ENCODE results near the gene PTH.
A peak's percentile ranks its signal among the peaks of the same experiment; 100 is the strongest.

Gene PTH

GRCh38 chr11:13465909-13466371 is 29.9 kb downstream of the PTH start:
- H3K27me3 Mint-ChIP-seq = peaks cover 6% of the 10 kb centered on the region
- H3K27ac Mint-ChIP-seq = no peak overlapping the region
- peak overlapping the region; percentile 18 for H3K4me3 Mint-ChIP-seq

GRCh38 chr11:13463779-13464290 is 32.0 kb downstream of the PTH start:
- H3K27me3 Mint-ChIP-seq = no peaks in the 10 kb centered on the region
- H3K4me3 Mint-ChIP-seq = peak overlapping the region; percentile 99
- H3K27ac Mint-ChIP-seq = peak overlapping the region; percentile 98

More at GRCh38 chr11:13465909-13466371, 29.9 kb downstream of the PTH start:
- H3K36me3 Mint-ChIP-seq = peaks cover 2% of the 10 kb centered on the region
- no peaks in the 10 kb centered on the region for H3K9me3 Mint-ChIP-seq (ENCODE audit: low read depth)
- H3K4me1 Mint-ChIP-seq (ENCODE audit: low read depth) = peaks cover 27% of the 10 kb centered on the region

GRCh38 chr11:13462901-13463778 is 32.7 kb downstream of the PTH start, which contains the start of gene BTBD10:
BTBD10 (minus strand) TSS chr11:13463222; CDS start chr11:13445124, 18,098 bp downstream.
- Mint-ChIP-seq H3K27me3 (no peaks in the 10 kb centered on the region), H3K27ac (peak within 1 kb of the TSS; percentile 98), H3K36me3 (peaks cover 6% of the 10 kb centered on the region), H3K4me1 (ENCODE audit: low read depth) (peaks cover 46% of the 10 kb centered on the region), H3K4me3 (peak within 1 kb of the TSS; percentile 99), H3K9me3 (ENCODE audit: low read depth) (no peaks in the 10 kb centered on the region)

More at GRCh38 chr11:13463779-13464290, 32.0 kb downstream of the PTH start:
- peaks cover 40% of the 10 kb centered on the region for H3K4me1 Mint-ChIP-seq (ENCODE audit: low read depth)
- H3K36me3 Mint-ChIP-seq = peaks cover 6% of the 10 kb centered on the region
- H3K9me3 Mint-ChIP-seq (ENCODE audit: low read depth) = no peaks in the 10 kb centered on the region

GRCh38 chr11:13462311-13462900 is 33.4 kb downstream of the PTH start:
- Mint-ChIP-seq H3K4me1 (ENCODE audit: low read depth) (peaks cover 51% of the 10 kb centered on the region), H3K27me3 (no peaks in the 10 kb centered on the region), H3K27ac (peak overlapping the region; percentile 98), H3K9me3 (ENCODE audit: low read depth) (no peaks in the 10 kb centered on the region), H3K36me3 (peaks cover 6% of the 10 kb centered on the region), H3K4me3 (peak overlapping the region; percentile 99)

- Mint-ChIP-seq H3K27me3 (no peaks in the 10 kb centered on the region), H3K4me3 (peak overlapping the region; percentile 99), H3K9me3 (ENCODE audit: low read depth) (no peaks in the 10 kb centered on the region), H3K4me1 (ENCODE audit: low read depth) (peaks cover 58% of the 10 kb centered on the region), H3K27ac (peak overlapping the region; percentile 22), H3K36me3 (peaks cover 6% of the 10 kb centered on the region)
Observed at GRCh38 chr11:13461291-13461690, 34.5 kb downstream of the PTH start.

- H3K9me3 Mint-ChIP-seq (ENCODE audit: low read depth) = peaks cover 5% of the 10 kb centered on the region
- H3K4me3 Mint-ChIP-seq = peak overlapping the region; percentile 28
Observed at GRCh38 chr11:13450832-13451397, 44.9 kb downstream of the PTH start.

GRCh38 chr11:13449522-13449921 is 46.3 kb downstream of the PTH start:
- peaks cover 13% of the 10 kb centered on the region for H3K36me3 Mint-ChIP-seq
- no peaks in the 10 kb centered on the region for H3K27me3 Mint-ChIP-seq
- peaks cover 56% of the 10 kb centered on the region for H3K4me1 Mint-ChIP-seq (ENCODE audit: low read depth)
- H3K9me3 Mint-ChIP-seq (ENCODE audit: low read depth) = peaks cover 5% of the 10 kb centered on the region
- H3K4me3 Mint-ChIP-seq = no peak overlapping the region
- no peak overlapping the region for H3K27ac Mint-ChIP-seq

More at GRCh38 chr11:13450832-13451397, 44.9 kb downstream of the PTH start:
- Mint-ChIP-seq H3K36me3 (peaks cover 13% of the 10 kb centered on the region), H3K4me1 (ENCODE audit: low read depth) (peaks cover 57% of the 10 kb centered on the region), H3K27ac (peak overlapping the region; percentile 50), H3K27me3 (no peaks in the 10 kb centered on the region)

- Mint-ChIP-seq H3K4me1 (ENCODE audit: low read depth) (peaks cover 59% of the 10 kb centered on the region), H3K27ac (no peak overlapping the region), H3K36me3 (peaks cover 13% of the 10 kb centered on the region), H3K4me3 (no peak overlapping the region), H3K27me3 (no peaks in the 10 kb centered on the region), H3K9me3 (ENCODE audit: low read depth) (peaks cover 5% of the 10 kb centered on the region)
Observed at GRCh38 chr11:13448876-13449275, 46.9 kb downstream of the PTH start.

- H3K36me3 Mint-ChIP-seq = peaks cover 6% of the 10 kb centered on the region
- no peaks in the 10 kb centered on the region for H3K27me3 Mint-ChIP-seq
- H3K9me3 Mint-ChIP-seq (ENCODE audit: low read depth) = peaks cover 5% of the 10 kb centered on the region
- no peak overlapping the region for H3K4me3 Mint-ChIP-seq
- H3K4me1 Mint-ChIP-seq (ENCODE audit: low read depth) = peaks cover 57% of the 10 kb centered on the region
- H3K27ac Mint-ChIP-seq = no peak overlapping the region
Observed at GRCh38 chr11:13446444-13446843, 49.4 kb downstream of the PTH start.

GRCh38 chr11:13445588-13445987 is 50.2 kb downstream of the PTH start:
- Mint-ChIP-seq H3K27ac (no peak overlapping the region), H3K36me3 (peaks cover 3% of the 10 kb centered on the region), H3K4me1 (ENCODE audit: low read depth) (peaks cover 52% of the 10 kb centered on the region), H3K4me3 (no peak overlapping the region), H3K9me3 (ENCODE audit: low read depth) (peaks cover 5% of the 10 kb centered on the region), H3K27me3 (no peaks in the 10 kb centered on the region)

All from activated naive CD8-positive, alpha-beta T cell (primary cell).